HepG2 (cell line): ENCODE results near the gene DYRK1B. TPM values are rescaled to one million over a fixed set of nuclear protein-coding genes. Genes with fewer than 3 reads are reported as not detected.

Experiments used
- ATAC-seq: fragments of 200-7000 bp; cut with Tn5 transposase; 3 replicates; pipeline ENCODE4 v1.9.1; 2020; ENCODE audit warnings: mild to moderate bottlenecking, moderate library complexity
- BruUV-seq: library from RNA; stranded (reverse); fragments of 400-500 nt; replicated peaks from 2 replicates; lab custom pipeline; 2021; lab: Mats Ljungman, UMichigan
- CTCF ChIA-PET: fragments of 300-600 bp; formaldehyde crosslinking; extraction: SDS; loops from one replicate; lab custom pipeline; 2021; ENCODE audit warnings: low total read pairs, inconsistent platforms, low intra/inter-chr PET ratio; lab: Yijun Ruan, JAX
- POLR2A ChIA-PET: fragments of 350-600 bp; sonication (Branson Sonifier 250); formaldehyde crosslinking; loops from one replicate; lab custom pipeline; 2020; ENCODE audit warnings: antibody characterized with exemption, inconsistent platforms; lab: Yijun Ruan, JAX
- DNase-seq: peaks from one replicate; pipeline ENCODE4 v3.0.0-alpha.2; 2015; ENCODE audit warnings: low spot score
- FAIRE-seq: peaks from 3 replicates; lab custom pipeline; 2011; peaks lifted over from hg19 to GRCh38; lab: Jason Lieb, UNC
- H2AFZ ChIP-seq: one replicate; pipeline ENCODE4 v1.6.1; 2011; ENCODE audit warnings: low read length, inconsistent platforms
- H3K27ac ChIP-seq: fragments of 300-600 bp; 3 replicates; pipeline ENCODE4 v1.8.0; 2011; ENCODE audit warnings: mixed run types, mild to moderate bottlenecking, mixed read lengths, low read length, inconsistent platforms; ENCODE audit not compliant: insufficient read depth; ENCODE audit errors: extremely low read length
- H3K27me3 ChIP-seq, 2 experiments: fragments of 200-600 bp in 1 of 2; 2 replicates in 1 of 2; 3 replicates in 1 of 2; pipeline versions ENCODE4 v1.6.0 to v1.8.0; 2011; ENCODE audit warnings: low read length in 2 of 2, mild to moderate bottlenecking in 2 of 2, moderate library complexity in 2 of 2, inconsistent platforms in 1 of 2; ENCODE audit not compliant: insufficient read depth in 2 of 2, control insufficient read depth in 1 of 2
- H3K36me3 ChIP-seq, 2 experiments: fragments of 200-600 bp in 1 of 2; replicated peaks in 1 of 2; 2 replicates in 1 of 2; 3 replicates in 1 of 2; pipeline versions ENCODE4 v1.5.1 to v1.8.0; 2011; ENCODE audit warnings: low read length in 2 of 2, inconsistent platforms in 1 of 2; ENCODE audit not compliant: insufficient read depth in 2 of 2, control insufficient read depth in 1 of 2
- H3K4me1 ChIP-seq: 2 replicates; pipeline ENCODE4 v1.5.1; 2012; ENCODE audit warnings: low read length, inconsistent platforms; ENCODE audit not compliant: insufficient read depth
- H3K4me2 ChIP-seq: 2 replicates; pipeline ENCODE4 v1.6.0; 2011; ENCODE audit warnings: low read depth, low read length, inconsistent platforms
- H3K4me3 ChIP-seq, 3 experiments: fragments of 200-600 bp in 1 of 3; sonication (generic), shearing (Covaris generic) in 1 of 3; replicated peaks in 1 of 3; 2 replicates each; pipeline ENCODE4 v1.5.1; 2011 to 2016; ENCODE audit warnings: low read length in 3 of 3, inconsistent platforms in 2 of 3, low read depth in 2 of 3, mild to moderate bottlenecking in 2 of 3, control low read depth in 1 of 3, mixed read lengths in 1 of 3; ENCODE audit not compliant: insufficient read depth in 1 of 3
- H3K79me2 ChIP-seq: one replicate; pipeline ENCODE4 v1.6.1; 2011; ENCODE audit warnings: low read length, inconsistent platforms; ENCODE audit not compliant: insufficient read depth
- H3K9ac ChIP-seq: 2 replicates; pipeline ENCODE4 v1.6.0; 2011; ENCODE audit warnings: mild to moderate bottlenecking, low read depth, low read length, inconsistent platforms; ENCODE audit not compliant: insufficient read depth
- H3K9me3 ChIP-seq: 2 replicates; pipeline ENCODE4 v1.5.1; 2012; ENCODE audit warnings: mild to moderate bottlenecking, low read length
- H4K20me1 ChIP-seq: 2 replicates; pipeline ENCODE4 v1.6.0; 2011; ENCODE audit warnings: inconsistent platforms, mild to moderate bottlenecking, low read length, moderate library complexity; ENCODE audit not compliant: insufficient read depth
- HIVEP1 ChIP-seq: sonication (generic); formaldehyde crosslinking; IDR thresholded peaks from 2 replicates; pipeline ENCODE4 v1.4.0; 2020; ENCODE audit warnings: mild to moderate bottlenecking, missing genetic modification reagents
- HNF4A ChIP-seq: sonication (generic); formaldehyde crosslinking; IDR thresholded peaks from 2 replicates; pipeline ENCODE4 v1.4.0; 2020; ENCODE audit warnings: missing genetic modification reagents
- PRPF4 ChIP-seq: fragments of 200-400 bp; formaldehyde crosslinking; IDR thresholded peaks from 2 replicates; pipeline ENCODE4 v1.6.1; 2016; ENCODE audit warnings: low read length, low read depth; ENCODE audit not compliant: poor library complexity, severe bottlenecking
- TIGD3 ChIP-seq: sonication (generic); formaldehyde crosslinking; IDR thresholded peaks from 2 replicates; pipeline ENCODE4 v1.5.1; 2020; ENCODE audit warnings: mild to moderate bottlenecking, missing genetic modification reagents, borderline replicate concordance
- ZNF251 ChIP-seq: sonication (generic); formaldehyde crosslinking; IDR thresholded peaks from 2 replicates; pipeline ENCODE4 v1.9.0; 2021; ENCODE audit warnings: mild to moderate bottlenecking, missing genetic modification reagents
- ZNF280D ChIP-seq: sonication (generic); formaldehyde crosslinking; IDR thresholded peaks from 2 replicates; pipeline ENCODE4 v1.5.1; 2020; ENCODE audit warnings: mild to moderate bottlenecking, missing genetic modification reagents
- WGBS: methylation state at CpG from one replicate; pipeline ENCODE4 v1.1.6; 2017; ENCODE audit warnings: low lambda C conversion rate; 5-methylcytosine and 5-hydroxymethylcytosine counted together
- in situ Hi-C: cut with HindIII; loops from 2 replicates; pipeline ENCODE4 v1.10.0; 2017; ENCODE audit warnings: low pct_unique_long_range_greater_than_20kb; ENCODE audit not compliant: extremely low pct_ligation_motif_present
- intact Hi-C: fragments of 100-400 bp; cut with micrococcal nuclease; formaldehyde crosslinking; loops from one replicate; pipeline ENCODE4 v1.10.0; 2022; ENCODE audit not compliant: unreplicated experiment
- polyA plus RNA-seq, 8 experiments: library from polyadenylated mRNA; depleted of rRNA in 3 of 8; stranded (reverse) in 7 of 8; unstranded in 1 of 8; fragments of >200 nt; fragmentation: Illumina TruSeq in 4 of 8; extraction: Trizol in 4 of 8; gene quantifications; 2 replicates each; pipeline versions ENCODE4 v1.2.1 to v1.2.3, GENCODE V29; 2011 to 2016; ENCODE audit warnings: low read depth in 4 of 8, missing spikeins in 1 of 8, mixed read lengths in 1 of 8; ENCODE audit not compliant: insufficient read depth in 1 of 8
- total RNA-seq, 5 experiments: library from RNA; depleted of rRNA; stranded (reverse); fragments of >200 nt; fragmentation: Illumina TruSeq; extraction: Trizol; gene quantifications; 2 replicates each; pipeline ENCODE4 v1.2.3, GENCODE V29; 2016; ENCODE audit warnings: low read depth in 1 of 5

DYRK1B gene
- total and polyA plus RNA-seq, 2 of the 13 experiments (the other 11 are each of a cell fraction or from before 2014, with no cell fraction given): 0.82 to 1.3 TPM

DNA sequence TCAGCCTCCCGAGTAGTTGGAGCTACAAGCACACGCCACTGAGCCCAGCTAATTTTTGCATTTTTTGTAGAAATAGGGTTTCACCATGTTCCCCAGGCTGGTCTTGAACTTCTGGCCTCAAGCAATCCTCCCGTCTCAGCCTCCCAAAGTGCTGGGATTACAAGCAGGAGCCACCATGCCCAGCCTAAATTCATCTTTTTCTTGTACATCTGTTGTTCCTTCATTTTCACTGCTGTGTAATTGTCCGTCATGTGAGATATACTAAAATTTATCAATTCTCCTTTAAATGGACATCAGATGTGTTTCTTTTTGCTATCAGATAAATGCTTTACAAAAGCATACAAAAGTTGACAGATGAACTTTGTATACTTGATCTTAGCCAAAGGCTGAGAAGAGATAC lies 22.9 kb downstream of the DYRK1B start:
- no peaks in the 10 kb centered on the region for H3K4me1 ChIP-seq
- TF ChIP-seq ZNF251 (CRISPR knock-in tag) (no peak), TIGD3 (no peak), HNF4A (CRISPR knock-in tag) (no peak), ZNF280D (no peak), PRPF4 (no peak), HIVEP1 (no peak)
- H3K79me2 ChIP-seq: no peaks in the 10 kb centered on the region
- H3K27ac ChIP-seq: no peak overlapping the region
- H3K4me2 ChIP-seq: no peak overlapping the region
- in situ Hi-C loops (no loop called here), intact Hi-C loops (no loop called here)
- POLR2A ChIA-PET: no interaction called here
- CTCF ChIA-PET: no interaction called here
- no peaks in the 10 kb centered on the region for H3K36me3 ChIP-seq
- no peak for FAIRE-seq
- H3K4me3 ChIP-seq: no peak overlapping the region
- no peaks in the 10 kb centered on the region for H4K20me1 ChIP-seq
- no TSS peak for BruUV-seq
- H2AFZ ChIP-seq: no peak overlapping the region
- no peak overlapping the region for H3K9ac ChIP-seq
- no peak for ATAC-seq
- no peaks in the 10 kb centered on the region; a peak in 1 of 5 replicates for H3K27me3 ChIP-seq
- no peaks in the 10 kb centered on the region for H3K9me3 ChIP-seq
- 33% methylated on average over 4 of the region's 4 CpGs for WGBS
- DNase-seq: no peak
